Activated T-cell treated with anti-CD3 and anti-CD28 coated beads for 4 hours (primary cell): ENCODE results near the gene GAPDH.
"Not testable (repeated sequence)": the region's sequence is repeated elsewhere in the genome, so short reads cannot be mapped to it uniquely, and the experiment has no call there.

ENCODE experiments used
- DNase-seq: peaks from one replicate; pipeline ENCODE4 v3.0.0-alpha.2; 2020

GAPDH gene

GRCh38 chr12:6547987-6548386 is 13.7 kb downstream of the GAPDH start:
- no peak for DNase-seq

- DNase-seq = no peak
Observed at GRCh38 chr12:6548556-6548955, 14.2 kb downstream of the GAPDH start.

GRCh38 chr12:6548966-6549683 is 14.8 kb downstream of the GAPDH start:
- no peak for DNase-seq

GRCh38 chr12:6549684-6550151 is 15.4 kb downstream of the GAPDH start:
- DNase-seq = no peak

GRCh38 chr12:6550294-6551062 is 16.2 kb downstream of the GAPDH start:
- DNase-seq = no peak

- no peak for DNase-seq
Observed at GRCh38 chr12:6551063-6551461, 16.7 kb downstream of the GAPDH start.

GRCh38 chr12:6551496-6552139 is 17.3 kb downstream of the GAPDH start:
- no peak for DNase-seq

- DNase-seq = no peak
Observed at GRCh38 chr12:6552140-6552551, 17.8 kb downstream of the GAPDH start.

GRCh38 chr12:6553051-6553868 is 18.9 kb downstream of the GAPDH start:
- DNase-seq = no peak

- peak; percentile 61 for DNase-seq
Observed at GRCh38 chr12:6554168-6555017, 20.1 kb downstream of the GAPDH start.

- DNase-seq = no peak
Observed at GRCh38 chr12:6555018-6555691, 20.8 kb downstream of the GAPDH start.

GRCh38 chr12:6556496-6556817 is 22.1 kb downstream of the GAPDH start:
- DNase-seq = not testable (repeated sequence)

GRCh38 chr12:6556857-6557256 is 22.5 kb downstream of the GAPDH start:
- no peak for DNase-seq

- DNase-seq = not testable (repeated sequence)
Observed at GRCh38 chr12:6558014-6558760, 23.9 kb downstream of the GAPDH start.

- no peak for DNase-seq
Observed at GRCh38 chr12:6559500-6559899, 25.2 kb downstream of the GAPDH start.

- DNase-seq = no peak
Observed at GRCh38 chr12:6560501-6561205, 26.3 kb downstream of the GAPDH start.

- no peak for DNase-seq
Observed at GRCh38 chr12:6562881-6563280, 28.6 kb downstream of the GAPDH start.

GRCh38 chr12:6563448-6564050 is 29.2 kb downstream of the GAPDH start:
- peak; percentile 58 for DNase-seq

- DNase-seq = no peak
Observed at GRCh38 chr12:6567112-6567670, 32.9 kb downstream of the GAPDH start.
